ENCODE measurements around the gene SNX32.

GRCh38 chr11:65844231-65844872 lies 10.6 kb downstream of the SNX32 start:
- TF ChIP-seq CTCF (conservative IDR thresholded peaks at IDR 0.05 in 1 of 2, IDR thresholded peaks at IDR 0.05 in 1 of 2; ENCODE audit: extremely low read depth in 1 of 2, insufficient read depth in 1 of 2, low read depth in 1 of 2, low read length in 2 of 2): no peak
- TF ChIP-seq EZH2 (IDR thresholded peaks at IDR 0.05; ENCODE audit: borderline replicate concordance, low read length): no peak
